NCI-H1930 (cell line): ENCODE measurements around the gene MERTK.
"Not testable (repeated sequence)": the region's sequence is repeated elsewhere in the genome, so short reads cannot be mapped to it uniquely, and the experiment has no call there.

ENCODE experiments used
- DNase-seq, 2 experiments: peaks; one replicate each; lab custom pipeline; 2025; lab: John Stamatoyannopoulos, UW

MERTK gene

DNA sequence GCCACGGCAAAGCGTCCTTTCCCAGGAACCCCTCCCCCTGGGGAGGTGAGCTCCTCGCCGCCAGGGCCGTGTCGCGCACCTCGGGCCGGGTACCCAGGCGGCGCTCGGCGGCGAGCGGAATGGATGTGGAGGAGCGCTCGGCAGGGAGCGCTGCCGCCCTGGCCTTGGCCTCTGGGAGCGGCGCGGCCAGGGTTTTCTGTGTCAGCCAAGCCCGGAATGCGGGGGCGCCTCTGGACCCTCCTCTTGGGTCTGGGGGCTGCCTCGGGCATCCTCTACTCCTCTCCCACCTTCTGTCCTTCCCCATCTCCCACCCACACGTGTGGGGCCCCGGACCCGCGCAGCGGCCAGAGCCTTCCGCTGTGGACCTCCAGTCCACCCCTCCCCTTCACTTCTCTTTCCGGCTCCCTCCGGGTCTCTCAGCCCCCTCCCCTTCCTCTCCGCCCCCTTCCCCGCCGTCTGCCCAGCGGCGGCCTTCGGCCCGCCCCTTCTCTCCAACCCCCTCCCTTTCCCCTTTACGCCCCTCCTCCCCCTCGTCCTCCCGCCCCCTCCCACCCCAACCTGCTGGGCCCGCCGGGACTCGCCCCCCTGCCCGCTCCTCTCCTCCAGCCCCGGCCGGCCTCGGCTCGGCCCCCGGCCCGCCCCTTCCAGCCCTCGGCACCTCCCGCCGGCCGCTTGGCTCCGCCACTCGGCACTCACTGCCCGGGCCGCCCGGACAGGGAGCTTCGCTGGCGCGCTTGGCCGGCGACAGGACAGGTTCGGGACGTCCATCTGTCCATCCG lies at the start of gene MERTK:
MERTK (plus strand) TSS at position 684 of the 779 bp plus-strand sequence. CDS start 129 bp downstream, outside the sequence.
- DNase-seq = peak; percentile 84 to 87

DNA sequence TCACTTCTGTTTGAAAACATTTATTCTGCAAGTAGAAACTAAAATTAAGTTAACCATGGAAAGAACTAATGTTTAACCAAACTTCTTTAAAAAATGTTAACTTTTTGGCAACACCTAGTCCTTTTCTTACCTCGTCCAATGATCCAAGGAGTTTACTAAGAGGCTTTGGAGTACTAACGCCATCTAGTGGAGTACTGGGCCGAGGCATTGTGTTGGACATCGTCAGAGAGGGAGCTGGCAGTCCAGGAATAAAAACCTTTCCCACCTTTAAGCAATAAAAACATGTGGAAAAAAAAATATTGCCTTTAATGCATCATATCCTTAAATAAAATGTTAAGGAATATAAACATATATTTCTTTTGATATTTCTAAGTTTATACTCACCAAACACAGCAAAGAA lies 47.8 kb upstream of the MERTK start:
- DNase-seq = peak in 1 of 2 experiments; percentile 7

DNA sequence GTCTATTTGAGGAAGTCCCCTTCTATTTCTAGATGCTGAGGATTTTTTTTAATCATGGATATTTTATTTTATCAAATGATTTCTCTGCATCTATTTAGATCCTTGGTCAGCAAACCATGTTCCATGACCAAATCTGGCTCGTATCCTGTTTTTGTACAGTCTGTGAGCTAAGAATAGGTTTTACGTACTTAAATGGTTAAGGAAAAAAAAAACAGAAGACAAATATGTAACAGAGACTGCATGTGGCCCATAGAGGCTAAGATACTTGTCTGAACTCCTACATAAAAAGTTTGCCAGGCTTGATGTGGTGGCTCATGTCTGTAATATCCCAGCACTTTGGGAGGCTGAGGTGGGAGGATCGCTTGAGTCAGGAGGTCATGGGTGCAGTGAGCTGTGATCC lies 45.9 kb upstream of the MERTK start:
- not testable (repeated sequence) for DNase-seq

DNA sequence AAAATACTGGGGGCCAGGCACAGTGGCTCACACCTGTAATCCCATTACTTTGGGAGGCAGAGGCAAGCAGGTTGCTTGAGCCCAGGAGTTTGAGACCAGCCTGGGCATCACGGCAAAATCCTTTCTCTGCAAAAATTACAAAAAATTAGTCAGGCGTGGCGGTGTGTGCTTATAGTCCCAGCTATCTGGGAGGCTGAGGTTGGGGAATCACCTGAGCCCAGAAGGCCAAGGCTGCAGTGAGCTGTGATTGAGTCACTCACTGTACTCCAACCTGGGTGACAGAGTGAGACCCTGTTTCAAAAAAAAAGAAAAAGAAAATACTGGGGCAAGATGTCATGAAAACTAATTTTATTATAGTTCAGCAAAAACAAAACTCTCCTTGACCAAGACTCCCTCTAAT lies 38.4 kb upstream of the MERTK start:
- not testable (repeated sequence) for DNase-seq

DNA sequence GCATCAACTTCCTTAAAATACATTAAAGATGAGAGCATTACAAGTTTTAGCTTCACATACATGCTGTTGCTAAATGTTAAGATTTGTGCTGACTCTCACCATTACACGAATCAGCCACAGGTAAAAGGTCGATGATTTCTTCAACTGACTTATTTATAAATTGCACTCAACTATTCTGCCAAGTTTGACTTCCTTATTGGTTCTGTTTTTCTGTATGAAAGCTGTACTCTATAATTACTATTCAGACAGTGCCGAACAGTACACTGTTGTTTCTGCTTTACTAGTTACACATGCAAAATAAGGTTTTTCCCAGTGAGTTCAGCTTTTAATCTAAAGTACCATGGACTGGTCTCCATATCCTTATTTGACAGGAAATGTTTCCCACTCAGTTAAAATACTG lies 33.3 kb upstream of the MERTK start:
- not testable (repeated sequence) for DNase-seq

DNA sequence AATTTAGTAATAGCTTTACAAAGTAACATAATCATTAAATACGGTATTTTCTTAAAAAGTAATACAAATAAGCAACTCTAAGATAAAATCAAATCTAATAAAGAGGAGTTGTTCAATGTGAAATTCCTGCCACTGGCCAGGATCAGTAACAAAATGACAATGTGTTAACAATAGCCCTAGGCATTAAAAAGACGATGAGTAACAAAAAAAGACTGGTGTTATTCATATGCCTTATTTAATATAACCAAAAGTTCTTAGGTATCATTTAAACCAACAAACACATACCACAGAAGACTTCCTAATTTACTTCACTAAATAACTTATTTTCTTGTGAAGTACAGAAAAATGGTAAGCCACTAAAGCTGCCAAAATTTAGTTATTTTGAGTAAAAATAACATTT lies 25.6 kb upstream of the MERTK start:
- DNase-seq = not testable (repeated sequence)

DNA sequence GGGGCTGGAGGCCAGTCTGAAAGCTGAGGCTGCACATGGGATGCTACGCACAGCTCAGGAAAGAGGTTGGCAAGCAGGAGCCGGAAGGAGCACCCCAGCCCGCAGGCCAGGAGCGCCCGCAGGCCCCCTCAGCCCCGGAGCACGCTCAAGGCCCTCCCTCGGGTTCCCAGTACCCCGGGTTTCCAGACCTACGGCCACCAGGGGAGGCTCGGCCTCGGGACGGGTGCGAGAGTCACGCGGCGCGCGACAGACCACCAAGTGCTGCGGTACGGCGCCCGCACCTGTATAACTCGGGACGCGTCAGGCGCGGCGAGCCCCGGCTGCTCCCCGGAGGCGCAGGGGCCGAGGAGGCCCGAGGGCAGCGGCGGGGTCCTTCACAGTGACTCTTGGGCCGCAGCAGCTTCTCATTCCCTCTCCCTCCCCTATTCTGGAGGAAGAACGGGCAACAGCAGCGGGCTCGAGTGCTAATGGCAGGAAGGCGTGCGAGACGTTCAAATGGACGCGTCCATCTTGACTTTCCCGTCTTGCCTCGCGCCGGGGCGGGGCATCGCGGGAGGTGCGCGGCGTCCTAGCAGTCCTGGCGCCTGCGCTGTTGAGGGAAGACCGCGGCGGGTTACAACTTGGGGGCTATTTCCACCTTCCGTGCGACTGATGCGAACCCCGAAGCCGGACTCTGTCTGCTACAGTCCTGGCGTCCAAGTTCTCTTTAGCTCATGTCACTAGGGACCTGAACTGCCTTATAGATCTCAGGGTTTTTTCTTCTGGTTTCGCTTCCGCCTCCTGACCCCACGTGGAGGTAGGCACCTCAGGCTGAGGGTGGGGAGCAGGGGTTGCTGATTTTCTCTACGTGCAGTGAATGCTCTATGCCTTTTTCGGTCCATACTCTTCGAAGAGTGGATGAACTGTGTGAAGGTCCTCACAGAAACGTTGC lies 14.5 kb upstream of the MERTK start, which contains the start of gene ANAPC1:
ANAPC1 (minus strand) TSS at position 533 of the 931 bp plus-strand sequence. CDS start 3,368 bp downstream, outside the sequence.
- peak; percentile 76 to 81 for DNase-seq

DNA sequence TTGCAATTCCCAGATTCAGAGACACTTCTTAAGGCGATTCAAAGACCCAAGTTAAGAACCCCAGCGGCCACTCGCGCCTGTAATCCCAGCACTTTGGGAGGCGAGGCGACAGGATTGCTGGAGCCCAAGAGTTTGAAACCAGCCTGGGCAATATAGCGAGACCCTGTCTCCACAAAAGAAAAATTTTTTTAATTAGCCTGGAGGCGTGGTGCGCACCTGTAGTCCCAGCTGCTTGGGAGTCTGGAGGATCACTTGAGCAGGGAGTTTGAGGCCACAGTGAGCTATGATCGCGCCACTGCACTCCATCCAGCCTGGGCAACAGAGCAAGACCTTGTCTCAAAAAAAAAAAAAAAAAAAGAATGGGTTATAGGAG lies 13.8 kb upstream of the MERTK start:
- DNase-seq = no peak

DNA sequence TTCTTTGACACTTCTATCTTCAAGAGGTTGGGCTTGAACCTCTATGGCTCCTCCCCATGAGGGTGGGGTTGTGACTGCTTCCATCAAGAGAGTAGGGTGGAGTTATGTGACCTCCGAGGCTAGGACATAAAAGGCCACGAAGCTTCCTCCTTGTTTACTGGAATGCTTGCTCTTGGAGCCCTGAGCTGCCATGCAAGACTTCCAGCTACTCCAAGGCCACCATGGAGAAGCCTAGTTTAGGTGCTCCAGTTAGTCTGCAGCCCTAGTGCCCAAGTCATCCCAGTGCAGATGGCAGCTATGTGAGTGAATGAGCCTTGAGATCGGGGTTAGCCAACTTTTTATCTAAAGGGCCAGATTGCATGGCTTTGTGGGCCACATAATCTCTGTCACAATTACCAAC lies 2.4 kb upstream of the MERTK start:
- no peak for DNase-seq

DNA sequence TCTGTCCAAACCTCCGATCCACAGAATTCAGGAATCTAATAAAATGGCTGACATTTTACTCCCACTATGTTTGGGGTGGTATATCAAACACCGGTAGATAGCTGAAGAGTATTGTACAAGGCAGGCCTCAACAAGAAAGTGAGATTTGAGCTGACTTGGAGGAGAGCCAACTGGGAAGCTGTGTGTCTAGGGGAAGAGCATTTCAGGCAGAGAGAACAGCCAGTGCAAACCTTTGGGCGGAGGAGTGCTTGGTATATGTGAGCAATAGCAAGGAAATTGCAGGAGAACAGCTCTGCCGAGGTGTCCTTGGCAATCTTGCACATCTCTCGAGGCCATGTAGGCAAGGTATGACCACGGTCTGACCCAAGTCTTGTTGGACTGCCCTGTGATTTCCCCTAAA lies 1.8 kb upstream of the MERTK start:
- DNase-seq = no peak

DNA sequence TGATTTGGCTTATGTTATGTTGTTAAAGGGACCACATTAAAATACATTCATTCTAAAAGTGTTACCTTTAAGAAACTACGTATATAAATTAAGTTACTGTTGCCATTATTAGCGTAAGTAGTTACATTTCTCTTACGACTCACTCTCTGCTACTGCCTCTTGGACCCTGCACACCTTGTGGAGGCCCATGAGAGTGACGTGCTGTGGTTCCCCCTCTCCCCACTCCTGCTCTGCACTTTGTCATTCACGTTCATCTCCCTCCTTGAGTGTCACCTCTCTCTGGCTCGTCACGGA lies 830 bp upstream of the MERTK start:
- DNase-seq = no peak

DNA sequence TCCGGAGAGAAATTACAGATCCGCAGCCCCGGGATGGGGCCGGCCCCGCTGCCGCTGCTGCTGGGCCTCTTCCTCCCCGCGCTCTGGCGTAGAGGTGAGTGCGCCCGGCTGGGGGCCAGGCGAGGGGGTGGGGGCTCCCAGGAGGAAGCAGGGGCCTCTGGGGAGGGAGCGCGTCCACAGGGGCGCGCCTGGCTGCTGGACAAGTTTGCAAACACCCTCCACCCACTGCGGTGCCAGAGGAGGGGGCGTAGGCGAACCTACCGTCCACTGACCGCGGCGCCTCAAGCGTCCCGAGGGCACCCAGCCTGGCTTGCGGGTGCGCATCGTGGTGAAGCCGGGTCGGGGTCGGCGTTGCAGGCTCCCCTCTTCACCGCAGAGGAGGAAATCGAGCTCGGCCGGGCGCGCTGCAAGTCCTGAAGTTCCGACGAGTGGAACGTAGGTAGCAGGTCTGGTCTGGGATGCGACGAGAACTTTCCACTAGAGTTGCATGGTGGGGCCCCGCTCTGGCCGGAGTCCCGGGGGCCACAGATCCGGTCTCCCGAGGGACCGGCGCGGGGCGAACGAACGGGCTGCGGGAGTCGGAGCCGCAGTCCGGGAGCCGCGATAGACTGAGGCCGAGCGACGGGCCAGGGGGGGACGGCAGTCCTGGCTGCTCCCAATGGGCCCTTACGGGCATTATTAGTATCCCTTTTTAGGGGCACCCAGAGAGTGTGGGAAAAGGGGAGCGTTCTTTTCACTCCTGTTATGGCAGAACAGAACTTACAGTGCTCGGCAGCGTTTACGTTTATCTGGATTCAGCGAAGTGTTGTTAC lies 502 bp downstream of the MERTK start:
- DNase-seq = no peak

DNA sequence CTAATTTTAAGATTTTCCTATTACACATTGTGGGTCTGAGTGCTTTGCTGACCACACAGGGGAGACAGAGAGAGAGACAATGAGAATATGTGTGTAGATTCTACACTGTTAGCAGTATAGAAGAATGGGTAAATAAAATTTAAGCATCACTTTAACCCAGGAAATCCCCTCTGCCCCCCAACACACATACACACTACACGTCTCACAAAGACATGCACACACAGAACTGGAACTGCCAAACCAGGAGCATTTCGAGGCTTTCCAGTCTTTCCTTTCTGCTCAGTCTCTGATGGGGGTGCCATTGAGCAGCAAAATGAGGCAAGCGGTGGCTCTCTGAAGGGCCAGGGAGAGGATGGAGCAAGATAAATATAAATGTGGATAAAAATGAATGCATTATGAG lies 2.5 kb downstream of the MERTK start:
- no peak for DNase-seq

DNA sequence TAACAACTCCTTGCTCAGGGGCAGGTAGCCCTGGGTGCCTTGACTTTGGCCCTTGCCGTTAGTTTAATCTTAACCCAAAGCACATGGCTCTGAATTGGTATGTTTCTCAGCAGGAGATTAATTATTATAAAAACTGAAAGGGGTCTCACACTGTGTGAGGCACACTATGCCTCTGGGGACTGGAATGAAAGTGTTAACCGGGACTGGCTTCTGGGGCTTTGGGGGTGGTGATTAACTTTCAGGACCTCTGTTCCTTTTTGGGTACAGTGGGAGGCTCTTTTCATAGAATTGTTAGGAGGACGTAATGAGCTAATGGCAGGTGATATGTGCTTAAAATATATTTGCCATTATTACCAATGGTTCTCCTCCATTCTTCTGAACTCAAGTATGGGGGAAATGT lies 5.1 kb downstream of the MERTK start:
- no peak for DNase-seq

DNA sequence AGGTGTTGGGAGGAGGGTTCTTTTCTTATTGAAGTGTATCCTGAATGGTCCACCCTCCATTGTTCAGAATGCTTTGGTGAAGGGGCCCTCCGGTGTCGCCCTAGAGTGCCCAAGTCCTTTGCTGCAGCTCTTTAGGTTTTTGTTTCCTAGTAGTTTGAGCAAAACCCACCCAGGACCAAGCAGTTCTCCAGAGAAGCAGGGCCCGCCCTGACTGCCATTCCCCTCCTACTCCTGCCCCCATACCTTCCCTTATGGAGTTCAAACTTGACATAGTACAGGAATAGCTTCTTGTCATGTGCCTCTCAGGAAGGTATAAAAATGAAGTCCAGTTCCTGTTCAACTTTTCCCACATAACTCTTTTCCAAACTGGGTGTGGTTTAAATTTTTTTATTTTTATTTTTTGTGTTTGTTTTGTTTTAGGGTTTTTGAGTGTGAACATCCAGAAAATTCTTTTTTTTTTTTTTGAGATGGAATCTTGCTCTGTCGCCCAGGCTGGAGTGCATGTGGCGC lies 5.6 kb downstream of the MERTK start:
- DNase-seq = no peak

DNA sequence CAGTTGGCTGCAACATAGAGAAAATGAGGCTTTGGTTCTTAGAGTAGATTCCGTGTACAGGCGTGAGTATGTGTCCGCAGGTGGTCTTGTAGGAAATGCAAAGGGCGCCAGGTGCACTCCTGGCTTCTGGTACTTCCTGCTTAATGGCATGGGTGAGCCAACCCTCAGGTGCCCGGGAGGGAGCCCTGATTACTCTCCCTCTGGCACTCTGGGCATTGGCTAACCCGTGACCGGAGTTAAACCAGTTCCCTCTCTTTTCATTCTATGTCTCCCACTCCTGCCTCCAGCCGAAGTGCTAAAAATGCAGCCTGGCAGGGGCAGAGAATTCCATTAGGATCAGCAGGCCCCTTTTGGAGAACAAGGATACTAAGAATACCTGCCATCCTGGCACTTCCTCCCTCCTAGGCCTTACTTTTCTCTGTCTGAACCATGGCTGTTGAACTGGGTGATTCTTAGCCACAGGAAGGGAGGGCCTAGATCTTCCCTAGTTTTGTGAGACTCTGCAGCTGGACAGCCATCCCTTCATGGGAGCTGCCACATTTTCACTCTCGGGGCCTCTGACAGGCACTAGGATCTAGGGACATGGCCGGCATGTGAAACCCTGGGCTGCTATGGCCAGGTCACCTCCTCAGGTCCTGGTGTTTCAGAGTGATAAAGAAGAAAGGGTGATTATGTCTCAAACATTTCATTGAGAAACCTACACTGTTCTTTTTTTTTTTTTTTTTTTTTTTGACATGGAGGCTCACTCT lies 6.5 kb downstream of the MERTK start:
- DNase-seq = no peak

DNA sequence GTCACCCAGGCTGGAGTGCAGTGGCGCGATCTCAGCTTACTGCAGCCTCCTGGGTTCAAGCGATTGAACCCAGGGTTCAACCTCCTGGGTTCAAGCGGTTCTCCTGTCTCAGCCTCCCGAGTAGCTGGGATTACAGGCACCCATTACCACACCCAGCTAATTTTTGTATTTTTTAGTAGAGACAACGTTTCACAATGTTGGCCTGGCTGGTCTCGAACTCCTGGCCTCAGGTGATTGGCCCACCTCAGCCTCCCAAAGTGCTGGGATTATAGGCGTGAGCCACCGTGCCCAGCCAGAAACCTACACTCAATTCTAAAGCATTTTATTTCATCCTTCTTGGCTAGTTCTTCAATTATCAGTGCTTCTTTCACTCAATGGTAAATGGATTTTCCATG lies 7.1 kb downstream of the MERTK start:
- not testable (repeated sequence) for DNase-seq

DNA sequence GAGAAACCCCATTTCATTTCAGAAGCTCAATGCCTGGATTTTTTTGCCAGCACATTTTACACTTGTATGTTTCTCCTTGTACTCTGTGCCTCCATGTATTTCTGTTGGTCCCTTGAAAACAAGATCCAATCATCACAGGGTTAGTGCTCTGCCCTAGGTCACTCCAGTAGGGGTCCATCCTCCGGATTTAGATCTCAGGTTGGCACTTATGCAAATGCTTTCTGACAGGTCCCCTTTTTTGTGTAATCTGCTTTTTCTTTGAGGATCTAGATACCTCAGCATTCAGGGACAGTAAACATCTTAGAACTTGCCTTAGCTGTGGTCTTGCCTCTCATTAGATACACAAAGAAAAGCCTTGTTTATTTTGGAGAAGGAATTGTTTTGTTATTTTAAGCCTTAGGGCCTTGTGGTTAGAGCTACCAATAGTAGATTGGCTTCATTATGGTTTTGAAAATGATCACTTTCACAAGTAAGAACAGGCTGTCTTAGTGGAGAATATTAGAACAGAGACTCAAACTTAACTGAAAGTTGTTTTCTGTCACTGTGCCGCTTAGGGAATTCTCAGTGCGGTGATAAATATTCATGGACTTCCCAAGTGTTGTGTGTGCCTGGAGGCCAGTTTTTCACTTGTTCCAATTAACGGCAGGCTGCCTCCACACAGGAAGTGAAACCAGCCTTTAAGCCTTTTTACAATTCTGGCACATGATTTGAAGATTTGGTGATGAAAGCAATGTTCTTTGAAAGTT lies 7.8 kb downstream of the MERTK start:
- no peak for DNase-seq

DNA sequence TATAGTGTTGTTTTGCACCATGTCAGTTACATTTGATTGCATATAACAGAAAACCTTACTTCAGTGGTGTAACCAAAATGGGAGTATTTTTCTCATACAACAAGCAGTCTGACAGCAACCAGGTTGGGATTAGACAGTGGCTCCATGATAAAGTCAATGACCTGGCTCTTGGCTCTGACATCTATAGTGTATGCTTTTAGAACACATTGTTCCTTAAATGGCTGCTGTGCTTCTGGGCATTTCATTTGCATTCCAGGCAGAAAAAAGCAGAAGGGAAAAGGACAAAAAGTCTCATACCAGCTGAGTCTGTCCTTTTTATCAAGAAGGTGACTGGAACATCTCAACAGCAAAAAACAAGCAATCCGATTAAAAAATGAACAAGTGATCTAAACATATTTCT lies 10.2 kb downstream of the MERTK start:
- DNase-seq = no peak

DNA sequence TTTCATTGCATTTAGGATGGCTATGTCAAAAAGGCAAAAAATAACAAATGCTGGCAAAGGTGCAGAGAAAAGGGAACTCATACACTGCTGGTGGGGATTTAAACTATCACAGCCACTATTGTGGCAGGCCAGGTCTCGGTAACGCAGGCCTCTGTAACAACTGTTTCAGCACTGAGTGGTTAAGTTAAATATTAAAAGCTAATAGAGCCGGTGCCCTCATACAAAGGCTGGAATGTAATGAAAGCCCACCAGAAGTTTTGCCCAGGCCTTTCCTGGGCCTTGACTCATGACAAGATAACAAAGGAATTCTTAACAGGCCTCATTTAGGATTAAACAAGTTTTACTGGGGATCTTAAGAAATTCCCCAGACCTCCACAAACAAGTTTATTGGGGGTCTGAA lies 10.7 kb downstream of the MERTK start:
- no peak for DNase-seq

DNA sequence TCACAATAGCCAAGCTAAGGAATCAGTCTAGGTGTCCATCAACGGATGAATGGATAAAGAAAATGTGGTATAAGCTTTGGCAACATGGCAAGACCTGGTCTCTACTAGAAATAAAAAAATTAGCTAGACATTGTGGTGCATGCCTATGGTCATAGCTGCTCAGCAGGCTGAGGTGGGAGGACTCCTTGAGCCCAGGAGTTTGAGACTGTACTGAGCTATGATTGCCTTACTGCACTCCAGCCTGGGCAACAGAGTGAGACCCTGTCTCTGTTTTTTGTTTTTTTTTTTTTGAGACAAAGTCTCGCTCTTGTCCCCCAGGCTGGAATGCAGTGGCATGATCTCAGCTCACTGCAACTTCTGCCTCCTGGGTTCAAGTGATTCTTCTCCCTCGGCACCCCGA lies 11.6 kb downstream of the MERTK start:
- DNase-seq = not testable (repeated sequence)
